Activated T-cell treated with anti-CD3 and anti-CD28 coated beads, Interleukin-2, amount 50 U/mL, for 72 hours (primary cell): ENCODE results near the gene AMPH. TPM values are rescaled to one million over a fixed set of nuclear protein-coding genes. Genes with fewer than 3 reads are reported as not detected.

Experiments
- ATAC-seq, 2 donors: fragments of 150-1000 bp; cut with Tn5 transposase; replicated peaks in 1 of 2; 2 replicates each; pipeline ENCODE4 v1.10.0; 2021; ENCODE audit warnings: moderate library complexity in 2 of 2, mild to moderate bottlenecking in 1 of 2
- DNase-seq, 2 donors: peaks; one replicate each; pipeline ENCODE4 v3.0.0; 2021 to 2022; ENCODE audit warnings: mixed read lengths in 1 of 2
- H3K27ac Mint-ChIP-seq: one replicate; pipeline ENCODE4 v1.8.0; 2022; ENCODE audit warnings: mild to moderate bottlenecking, moderate library complexity, mixed read lengths
- H3K27me3 Mint-ChIP-seq: one replicate; pipeline ENCODE4 v1.8.0; 2022; ENCODE audit warnings: low read depth, mixed read lengths
- H3K36me3 Mint-ChIP-seq, 2 donors: one replicate each; pipeline ENCODE4 v1.8.0; 2022; ENCODE audit warnings: mixed read lengths in 2 of 2, mild to moderate bottlenecking in 1 of 2; ENCODE audit not compliant: insufficient read depth in 2 of 2
- H3K4me1 Mint-ChIP-seq: one replicate; pipeline ENCODE4 v1.8.0; 2022; ENCODE audit warnings: low read depth, mixed read lengths
- H3K4me3 Mint-ChIP-seq, 2 donors: one replicate each; pipeline ENCODE4 v1.8.0; 2022; ENCODE audit warnings: mild to moderate bottlenecking in 2 of 2, mixed read lengths in 2 of 2, moderate library complexity in 2 of 2
- H3K9me3 Mint-ChIP-seq, 2 donors: one replicate each; pipeline ENCODE4 v1.8.0; 2022; ENCODE audit warnings: mixed read lengths in 2 of 2
- total RNA-seq, 2 donors: library from RNA; stranded (reverse); gene quantifications; one replicate each; pipeline ENCODE4 v1.2.3, GENCODE V29; 2022

Gene AMPH
- total RNA-seq, 2 donors from 2014 or later = 0.07 to 0.53 TPM

DNA sequence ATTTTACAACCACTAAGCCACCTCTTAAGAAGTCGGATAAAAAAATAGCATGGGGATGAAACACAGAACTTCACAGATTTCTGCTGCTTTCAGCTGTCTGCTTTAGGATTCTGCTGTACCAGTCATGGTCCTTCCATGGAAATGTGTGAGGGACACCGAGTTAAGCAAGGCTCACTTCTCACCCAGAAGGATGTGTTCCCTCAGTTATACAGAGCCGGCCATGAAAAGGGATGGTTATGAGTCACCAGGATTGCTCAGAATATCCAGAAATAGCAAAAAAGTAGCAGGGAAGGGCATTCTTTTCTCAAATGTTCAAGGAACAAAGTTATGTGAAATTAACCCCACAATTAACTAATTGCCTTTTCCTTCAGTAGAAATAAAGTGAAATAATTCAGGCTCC is 124.4 kb downstream of the AMPH start:
- ATAC-seq (no peak), DNase-seq (no peak)
- Mint-ChIP-seq H3K36me3 (no peaks in the 10 kb centered on the region), H3K27ac (no peak overlapping the region), H3K4me3 (no peak overlapping the region), H3K9me3 (no peaks in the 10 kb centered on the region), H3K27me3 (peaks cover 17% of the 10 kb centered on the region), H3K4me1 (no peaks in the 10 kb centered on the region)

DNA sequence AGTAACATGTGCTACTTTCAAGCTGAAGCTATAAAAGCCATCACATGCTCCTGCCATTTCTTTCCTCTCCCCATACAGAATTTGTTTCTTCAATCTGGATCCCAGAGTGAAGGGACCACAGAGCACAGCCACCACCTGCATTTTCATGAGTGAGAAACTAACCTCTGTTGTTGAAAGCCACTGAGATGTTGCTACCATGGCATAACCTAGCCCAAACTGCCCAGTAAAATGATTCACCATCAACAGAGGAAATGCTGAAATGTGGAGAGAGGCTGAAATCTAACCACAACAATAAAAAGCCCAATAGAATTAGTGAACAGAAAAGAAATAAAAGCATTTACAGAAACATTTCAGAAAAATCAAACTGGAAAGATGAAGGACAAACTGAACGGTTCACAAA is 125.2 kb downstream of the AMPH start:
- H3K27ac Mint-ChIP-seq = no peak overlapping the region
- no peak for DNase-seq

DNA sequence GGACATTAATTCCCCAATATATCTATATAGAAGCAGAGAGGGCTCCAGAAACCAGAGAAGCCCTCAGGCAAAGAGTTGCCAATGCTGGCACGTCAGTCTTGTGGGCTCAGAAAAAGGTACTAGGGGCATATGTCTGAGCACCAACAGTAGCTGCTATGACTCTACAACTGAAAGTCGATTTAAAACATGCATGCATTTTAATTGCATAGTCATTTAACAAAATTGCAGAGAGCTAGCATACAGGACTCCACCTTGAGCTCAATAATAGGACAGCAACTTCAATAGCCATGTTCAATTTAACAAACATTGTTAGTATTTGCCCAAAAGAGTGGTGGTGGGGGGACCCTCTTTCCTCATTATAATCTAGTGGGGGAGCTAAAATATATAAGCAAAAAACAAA is 126.5 kb downstream of the AMPH start:
- DNase-seq (no peak), ATAC-seq (no peak)
- Mint-ChIP-seq H3K27me3 (peaks cover 17% of the 10 kb centered on the region), H3K27ac (no peak overlapping the region), H3K4me3 (no peak overlapping the region), H3K36me3 (no peaks in the 10 kb centered on the region), H3K9me3 (no peaks in the 10 kb centered on the region), H3K4me1 (no peaks in the 10 kb centered on the region)

More for the DNA sequence above, 125.2 kb downstream of the AMPH start:
- no peak overlapping the region for H3K4me3 Mint-ChIP-seq
- no peak for ATAC-seq
- H3K4me1 Mint-ChIP-seq = no peaks in the 10 kb centered on the region
- peaks cover 17% of the 10 kb centered on the region for H3K27me3 Mint-ChIP-seq
- H3K36me3 Mint-ChIP-seq = no peaks in the 10 kb centered on the region
- no peaks in the 10 kb centered on the region for H3K9me3 Mint-ChIP-seq

DNA sequence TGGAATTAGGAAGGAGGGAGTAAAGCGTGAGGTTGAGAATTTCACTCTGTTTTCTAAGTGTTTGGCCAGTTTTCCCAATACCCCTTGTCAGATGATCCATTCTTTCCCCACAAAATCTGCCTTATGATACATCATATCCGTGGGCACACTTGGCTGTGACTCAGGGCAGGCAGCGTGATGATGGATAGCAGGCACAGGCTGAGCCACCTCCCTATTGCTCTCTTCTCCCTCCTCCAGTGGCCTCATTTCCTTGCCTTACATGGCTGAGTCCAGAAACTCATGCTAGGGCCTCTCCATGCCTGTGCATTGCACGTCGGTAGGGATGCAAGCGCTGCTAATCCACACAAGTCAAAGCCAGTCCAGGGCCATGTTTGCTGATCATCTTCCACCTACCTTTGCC is 128.3 kb downstream of the AMPH start:
- ATAC-seq = no peak
- Mint-ChIP-seq H3K9me3 (no peaks in the 10 kb centered on the region), H3K27ac (no peak overlapping the region), H3K4me1 (no peaks in the 10 kb centered on the region), H3K36me3 (no peaks in the 10 kb centered on the region), H3K27me3 (peaks cover 17% of the 10 kb centered on the region), H3K4me3 (no peak overlapping the region)
- no peak for DNase-seq

DNA sequence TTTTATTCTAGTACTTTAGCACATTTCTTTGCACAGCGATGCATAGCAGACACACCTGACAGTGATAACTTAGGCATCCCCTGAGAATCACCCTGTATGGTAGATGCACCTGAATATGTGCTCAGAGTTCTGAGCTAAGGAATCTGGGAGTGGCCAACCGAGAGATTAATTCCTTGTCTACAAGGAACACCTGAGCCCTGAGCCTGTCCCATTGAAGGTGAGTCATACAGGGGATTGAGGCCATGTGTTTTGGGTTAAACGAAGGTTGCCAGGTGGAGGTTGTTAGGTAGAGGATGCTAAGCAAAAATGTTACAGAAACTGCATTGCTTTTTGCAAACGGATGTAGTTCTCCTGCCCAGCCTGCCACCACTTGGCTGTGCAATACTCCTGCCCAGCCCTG is 128.9 kb downstream of the AMPH start:
- Mint-ChIP-seq H3K9me3 (no peaks in the 10 kb centered on the region), H3K36me3 (no peaks in the 10 kb centered on the region), H3K4me1 (no peaks in the 10 kb centered on the region), H3K27ac (no peak overlapping the region), H3K4me3 (no peak overlapping the region), H3K27me3 (peaks cover 17% of the 10 kb centered on the region)
- no peak for ATAC-seq
- DNase-seq = no peak

DNA sequence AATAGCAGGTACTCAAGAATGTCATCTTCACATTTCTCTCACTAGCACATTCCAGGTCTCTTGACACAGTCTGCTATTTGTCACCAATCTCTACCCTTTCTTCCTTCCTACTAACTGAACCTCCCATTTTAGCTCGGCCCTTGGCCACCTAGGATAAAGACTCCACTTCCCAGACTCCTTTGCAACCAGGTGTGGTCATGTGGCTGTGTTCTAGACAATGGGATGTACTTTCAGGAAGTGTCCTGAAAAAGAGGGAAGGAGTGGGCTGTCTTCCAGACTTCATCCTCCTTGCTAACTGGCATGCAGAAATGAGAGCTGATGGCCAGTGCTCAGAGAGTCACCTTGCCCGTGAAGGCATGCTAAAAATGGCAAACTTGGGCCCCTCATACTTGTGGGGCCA is 139.2 kb downstream of the AMPH start:
- peaks cover 15% of the 10 kb centered on the region for H3K27me3 Mint-ChIP-seq
- DNase-seq (no peak), ATAC-seq (no peak)
- H3K4me3 Mint-ChIP-seq = no peak overlapping the region
- H3K9me3 Mint-ChIP-seq = peaks cover 0 to 1% of the 10 kb centered on the region in 2 donors
- H3K27ac Mint-ChIP-seq = no peak overlapping the region
- H3K36me3 Mint-ChIP-seq = no peaks in the 10 kb centered on the region
- no peaks in the 10 kb centered on the region for H3K4me1 Mint-ChIP-seq

DNA sequence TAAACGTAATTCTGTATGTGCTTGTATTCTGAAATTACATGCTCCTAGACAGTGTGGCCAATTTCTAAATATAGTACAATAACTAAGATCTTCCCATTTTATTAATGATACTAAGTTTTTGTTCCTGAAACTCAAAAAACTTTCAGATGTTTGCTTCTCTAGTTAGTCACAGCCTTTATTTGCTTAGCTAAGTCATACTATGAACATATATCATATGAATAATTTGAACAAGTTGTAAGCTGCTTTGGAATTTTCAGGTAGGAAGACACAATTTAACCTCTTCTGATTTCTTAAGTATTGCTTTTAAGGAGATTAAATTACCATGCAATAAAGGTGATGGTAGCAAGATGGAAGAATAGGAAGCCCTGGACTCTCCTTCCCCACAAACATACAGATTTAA is 148.7 kb downstream of the AMPH start:
- no peak for DNase-seq
- peaks cover 30% of the 10 kb centered on the region for H3K27me3 Mint-ChIP-seq
- no peak for ATAC-seq
- H3K4me3 Mint-ChIP-seq = no peak overlapping the region
- peaks cover 3 to 12% of the 10 kb centered on the region in 2 donors for H3K9me3 Mint-ChIP-seq
- no peaks in the 10 kb centered on the region for H3K4me1 Mint-ChIP-seq
- peaks cover 6 to 10% of the 10 kb centered on the region in 2 donors for H3K36me3 Mint-ChIP-seq
- H3K27ac Mint-ChIP-seq = no peak overlapping the region

DNA sequence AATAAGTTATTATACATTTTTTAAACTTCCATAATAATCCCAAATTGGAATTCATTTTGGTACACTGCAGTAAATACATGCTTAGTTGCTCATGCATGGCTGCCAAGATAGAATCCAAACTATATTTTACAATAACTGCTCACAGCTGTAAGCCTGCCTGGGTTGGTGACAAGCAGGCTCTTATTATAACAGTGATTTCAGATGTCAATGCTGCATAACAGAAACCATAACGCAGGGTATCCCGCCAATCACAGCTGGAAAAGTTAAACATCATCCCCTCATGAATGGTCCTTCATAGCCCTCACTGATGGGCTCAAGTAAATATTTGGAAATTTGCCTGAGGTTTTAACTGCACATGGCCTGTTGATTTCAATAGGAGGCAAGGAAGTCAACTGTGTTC is 149.8 kb downstream of the AMPH start:
- H3K27ac Mint-ChIP-seq = no peak overlapping the region
- no peak overlapping the region for H3K4me3 Mint-ChIP-seq
- H3K4me1 Mint-ChIP-seq = no peaks in the 10 kb centered on the region
- H3K36me3 Mint-ChIP-seq = peaks cover 7 to 10% of the 10 kb centered on the region in 2 donors
- peaks cover 22% of the 10 kb centered on the region for H3K27me3 Mint-ChIP-seq
- ATAC-seq (no peak), DNase-seq (no peak)
- H3K9me3 Mint-ChIP-seq = peaks cover 3 to 11% of the 10 kb centered on the region in 2 donors

DNA sequence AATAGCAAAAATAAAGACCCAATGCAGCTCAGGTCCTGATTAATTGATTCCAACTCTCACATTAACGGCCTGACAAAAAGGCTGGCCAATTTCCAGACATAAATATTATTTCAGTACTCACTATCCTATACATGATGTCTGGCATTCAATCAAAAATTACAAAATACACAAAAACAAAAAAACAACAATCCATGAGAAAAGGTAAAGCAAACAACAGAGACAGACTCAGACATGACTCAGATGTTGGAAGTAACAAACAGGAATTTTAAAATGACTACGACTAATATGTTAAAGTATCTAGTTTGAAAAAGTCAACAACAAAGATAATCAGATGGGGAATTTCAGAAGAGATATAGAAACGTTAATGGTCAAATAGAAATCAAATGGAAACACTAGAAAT is 152.8 kb downstream of the AMPH start:
- Mint-ChIP-seq H3K27me3 (peaks cover 11% of the 10 kb centered on the region), H3K4me1 (no peaks in the 10 kb centered on the region), H3K36me3 (peaks cover 3 to 6% of the 10 kb centered on the region in 2 donors), H3K27ac (peak overlapping the region; percentile 67), H3K9me3 (peaks cover 3% of the 10 kb centered on the region in 2 donors), H3K4me3 (no peak overlapping the region)
- no peak for DNase-seq
- no peak for ATAC-seq

DNA sequence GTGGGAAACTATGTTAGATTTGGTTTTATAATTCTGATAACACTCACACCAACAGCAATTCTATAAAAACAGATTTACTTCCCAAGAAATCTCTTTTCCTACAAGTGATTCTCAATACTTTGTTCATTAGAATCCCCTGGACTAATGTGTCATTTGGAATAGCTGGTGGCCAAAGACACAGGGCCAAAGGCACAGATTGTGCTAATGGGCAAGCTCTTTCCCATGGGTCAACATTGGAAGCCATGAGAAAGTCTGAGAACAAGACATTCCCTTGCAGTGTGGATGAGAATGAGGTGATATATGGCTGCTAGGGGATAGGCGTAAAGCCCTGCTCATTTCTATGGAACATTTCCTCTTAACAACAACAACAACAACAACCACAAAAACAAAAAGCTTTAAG is 153.8 kb downstream of the AMPH start:
- peaks cover 3% of the 10 kb centered on the region in 2 donors for H3K9me3 Mint-ChIP-seq
- H3K36me3 Mint-ChIP-seq = peaks cover 3 to 4% of the 10 kb centered on the region in 2 donors
- peaks cover 6% of the 10 kb centered on the region for H3K27me3 Mint-ChIP-seq
- H3K4me1 Mint-ChIP-seq = no peaks in the 10 kb centered on the region
- H3K4me3 Mint-ChIP-seq = no peak overlapping the region
- ATAC-seq = no peak
- no peak for DNase-seq
- no peak overlapping the region for H3K27ac Mint-ChIP-seq

DNA sequence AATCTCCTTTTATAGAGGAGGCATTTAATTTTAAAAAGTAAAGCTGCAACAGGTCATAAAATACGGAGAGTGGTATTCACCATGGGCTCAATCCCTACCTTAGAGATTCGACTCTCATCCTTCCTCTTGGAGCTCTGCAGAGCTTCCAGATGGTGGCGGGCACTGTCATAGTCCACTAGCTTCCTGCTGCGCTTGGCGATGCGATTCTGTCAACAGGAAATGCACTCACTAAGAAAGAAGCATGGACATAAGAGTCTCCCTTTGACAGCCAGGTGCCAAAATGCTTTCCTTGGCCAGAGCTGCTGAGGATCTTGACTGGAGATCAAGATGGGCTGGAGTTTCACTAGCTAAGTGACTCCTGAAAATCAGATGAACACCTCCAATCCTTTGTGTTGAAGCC is 154.4 kb downstream of the AMPH start:
- Mint-ChIP-seq H3K27ac (no peak overlapping the region), H3K9me3 (peaks cover 3% of the 10 kb centered on the region in 2 donors), H3K36me3 (peaks cover 3 to 4% of the 10 kb centered on the region in 2 donors), H3K4me3 (no peak overlapping the region), H3K4me1 (no peaks in the 10 kb centered on the region), H3K27me3 (peaks cover under 1% of the 10 kb centered on the region)
- DNase-seq (no peak), ATAC-seq (no peak)

DNA sequence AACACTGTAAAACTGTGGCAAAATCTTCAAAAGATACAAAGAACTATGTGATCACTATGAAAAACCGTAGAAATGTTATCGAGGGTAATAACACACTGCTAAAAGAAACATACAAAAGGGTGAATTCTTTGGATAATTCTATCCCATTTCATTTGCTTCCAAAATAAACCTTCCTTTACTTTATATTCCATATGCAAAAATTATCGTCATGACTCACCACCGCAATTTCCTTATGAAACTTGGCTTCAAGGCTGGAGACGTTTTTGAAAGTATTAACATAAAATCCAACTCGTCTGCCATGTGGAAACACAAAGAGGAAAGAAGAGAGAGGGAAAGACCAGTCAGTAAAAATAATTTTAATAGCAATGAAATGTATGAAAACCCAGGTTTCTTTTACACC is 165.2 kb downstream of the AMPH start:
- Mint-ChIP-seq H3K36me3 (no peaks in the 10 kb centered on the region), H3K4me1 (peaks cover 23% of the 10 kb centered on the region), H3K27ac (no peak overlapping the region), H3K4me3 (no peak overlapping the region), H3K9me3 (peaks cover 0 to 2% of the 10 kb centered on the region in 2 donors), H3K27me3 (no peaks in the 10 kb centered on the region)
- ATAC-seq (no peak), DNase-seq (no peak)

DNA sequence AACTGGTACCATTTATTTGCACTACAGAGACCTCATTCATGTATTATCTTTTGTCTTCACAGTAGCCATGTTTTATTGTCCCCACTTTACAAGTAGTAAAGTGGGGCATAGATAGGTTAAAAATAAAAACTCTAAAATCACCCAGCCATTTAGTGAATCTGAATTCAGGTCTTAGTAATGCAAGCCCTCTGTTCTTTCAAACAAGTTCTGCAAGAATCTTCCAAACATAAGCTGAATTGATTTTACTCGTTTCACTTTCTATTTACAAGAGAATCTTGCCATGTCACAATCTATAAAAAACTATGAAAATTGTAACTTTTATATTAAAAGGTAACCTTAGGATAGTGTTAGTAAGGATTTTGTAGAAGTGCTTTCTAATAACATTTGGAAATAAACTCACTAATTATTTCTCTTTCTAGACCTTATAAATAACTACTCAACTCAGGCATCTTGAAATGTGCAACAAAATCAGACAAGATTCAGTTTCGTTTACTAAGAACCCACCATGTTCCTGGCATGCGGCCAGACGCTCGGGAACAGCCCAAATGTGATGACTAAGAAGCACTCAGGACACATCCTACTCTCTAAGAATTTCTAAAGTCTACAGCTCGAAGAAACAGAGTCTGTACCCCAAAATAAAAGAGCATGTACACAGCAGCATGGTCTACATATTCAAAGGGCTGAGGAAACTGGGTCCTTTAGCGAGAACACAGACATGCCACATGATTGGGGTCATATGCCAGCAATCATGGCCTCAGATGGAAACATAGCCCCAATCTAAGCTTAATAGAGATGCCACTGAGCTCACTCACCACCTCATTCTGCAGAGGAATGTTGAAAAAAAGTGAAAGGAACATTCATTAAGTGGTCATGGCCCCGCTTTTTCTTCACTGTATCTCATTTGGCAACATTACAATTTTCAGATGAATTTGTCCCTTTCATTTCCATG is 167.6 kb downstream of the AMPH start:
- H3K4me1 Mint-ChIP-seq = peaks cover 23% of the 10 kb centered on the region
- H3K4me3 Mint-ChIP-seq = peak overlapping the region; percentile 47 to 55
- DNase-seq = peak; percentile 79 to 87
- H3K9me3 Mint-ChIP-seq = peaks cover 3 to 4% of the 10 kb centered on the region in 2 donors
- no peaks in the 10 kb centered on the region for H3K27me3 Mint-ChIP-seq
- no peaks in the 10 kb centered on the region for H3K36me3 Mint-ChIP-seq
- ATAC-seq = peak; percentile 90 to 91
- peak overlapping the region; percentile 18 for H3K27ac Mint-ChIP-seq

DNA sequence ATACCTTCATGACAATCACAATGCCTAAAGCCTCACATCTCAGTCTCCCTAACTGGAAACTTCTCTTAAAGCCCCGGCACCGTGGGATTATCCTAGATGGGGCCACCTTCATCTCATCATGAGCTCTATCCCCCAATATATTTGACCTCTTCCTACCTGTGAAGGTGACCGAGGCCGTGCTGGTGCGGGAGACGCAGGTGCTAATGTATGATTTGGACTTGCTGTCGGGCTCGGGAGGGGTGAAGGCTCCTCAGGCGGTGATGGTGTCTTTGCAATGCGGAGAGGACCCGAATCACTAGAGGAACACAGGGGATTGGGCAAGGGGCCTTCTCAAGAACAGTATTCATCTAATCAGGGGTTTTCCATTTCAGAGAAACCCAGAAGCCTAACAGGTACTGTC is 168.4 kb downstream of the AMPH start:
- ATAC-seq = peak in 1 of 2 donors; percentile 14
- H3K4me1 Mint-ChIP-seq = peaks cover 23% of the 10 kb centered on the region
- H3K9me3 Mint-ChIP-seq = peaks cover 5 to 7% of the 10 kb centered on the region in 2 donors
- no peaks in the 10 kb centered on the region for H3K27me3 Mint-ChIP-seq
- H3K27ac Mint-ChIP-seq = no peak overlapping the region
- H3K4me3 Mint-ChIP-seq = peak overlapping the region; percentile 47 to 55
- no peaks in the 10 kb centered on the region for H3K36me3 Mint-ChIP-seq
- no peak for DNase-seq
